HepG2 (cell line): ENCODE data around the gene TACC3. TPM values are rescaled to one million over a fixed set of nuclear protein-coding genes. Genes with fewer than 3 reads are reported as not detected.
A peak's percentile ranks its signal among the peaks of the same experiment; 100 is the strongest.

ENCODE experiments used
- CREM ChIP-seq, 2 experiments: sonication (generic) in 1 of 2; formaldehyde crosslinking in 1 of 2; IDR thresholded peaks; 2 replicates each; pipeline versions ENCODE4 v1.4.0 to v1.6.1; 2016 to 2020; ENCODE audit warnings: antibody characterized with exemption in 1 of 2, mild to moderate bottlenecking in 1 of 2, missing genetic modification reagents in 1 of 2
- PHB2 ChIP-seq: fragments of 450-650 bp; IDR thresholded peaks from 2 replicates; pipeline ENCODE4 v1.6.1; 2018; ENCODE audit not compliant: partially characterized antibody
- ZNF317 ChIP-seq: sonication (generic); formaldehyde crosslinking; IDR thresholded peaks from 2 replicates; pipeline ENCODE4 v1.5.0; 2020; ENCODE audit warnings: mild to moderate bottlenecking, missing genetic modification reagents
- ZNF431 ChIP-seq: sonication (generic); formaldehyde crosslinking; IDR thresholded peaks from 2 replicates; pipeline ENCODE4 v1.9.0; 2022; ENCODE audit warnings: missing genetic modification reagents, low read depth, mild to moderate bottlenecking, borderline replicate concordance
- ZNF562 ChIP-seq: sonication (generic); formaldehyde crosslinking; IDR thresholded peaks from 2 replicates; pipeline ENCODE4 v1.8.0; 2022; ENCODE audit warnings: missing genetic modification reagents, borderline replicate concordance
- ZSCAN31 ChIP-seq: sonication (generic); formaldehyde crosslinking; IDR thresholded peaks from 2 replicates; pipeline ENCODE4 v1.5.0; 2020; ENCODE audit warnings: low read depth, mild to moderate bottlenecking, missing genetic modification reagents
- polyA plus RNA-seq, 8 experiments: library from polyadenylated mRNA; depleted of rRNA in 3 of 8; stranded (reverse) in 7 of 8; unstranded in 1 of 8; fragments of >200 nt; fragmentation: Illumina TruSeq in 4 of 8; extraction: Trizol in 4 of 8; gene quantifications; 2 replicates each; pipeline versions ENCODE4 v1.2.1 to v1.2.3, GENCODE V29; 2011 to 2016; ENCODE audit warnings: low read depth in 4 of 8, missing spikeins in 1 of 8, mixed read lengths in 1 of 8; ENCODE audit not compliant: insufficient read depth in 1 of 8
- total RNA-seq, 5 experiments: library from RNA; depleted of rRNA; stranded (reverse); fragments of >200 nt; fragmentation: Illumina TruSeq; extraction: Trizol; gene quantifications; 2 replicates each; pipeline ENCODE4 v1.2.3, GENCODE V29; 2016; ENCODE audit warnings: low read depth in 1 of 5
- TF ChIP-seq, protein P1 (sequence below): IDR thresholded peaks from 2 replicates; pipeline ENCODE4 v1.6.1; 2016
- TF ChIP-seq, protein P2 (sequence below): sonication (generic); formaldehyde crosslinking; IDR thresholded peaks from 2 replicates; pipeline ENCODE4 v1.4.0; 2020; ENCODE audit warnings: missing genetic modification reagents

The TACC3 gene
- total and polyA plus RNA-seq, 2 of the 13 experiments (the other 11 are each of a cell fraction or from before 2014, with no cell fraction given): 20.3 to 21.2 TPM

- TF ChIP-seq, protein P1, sequence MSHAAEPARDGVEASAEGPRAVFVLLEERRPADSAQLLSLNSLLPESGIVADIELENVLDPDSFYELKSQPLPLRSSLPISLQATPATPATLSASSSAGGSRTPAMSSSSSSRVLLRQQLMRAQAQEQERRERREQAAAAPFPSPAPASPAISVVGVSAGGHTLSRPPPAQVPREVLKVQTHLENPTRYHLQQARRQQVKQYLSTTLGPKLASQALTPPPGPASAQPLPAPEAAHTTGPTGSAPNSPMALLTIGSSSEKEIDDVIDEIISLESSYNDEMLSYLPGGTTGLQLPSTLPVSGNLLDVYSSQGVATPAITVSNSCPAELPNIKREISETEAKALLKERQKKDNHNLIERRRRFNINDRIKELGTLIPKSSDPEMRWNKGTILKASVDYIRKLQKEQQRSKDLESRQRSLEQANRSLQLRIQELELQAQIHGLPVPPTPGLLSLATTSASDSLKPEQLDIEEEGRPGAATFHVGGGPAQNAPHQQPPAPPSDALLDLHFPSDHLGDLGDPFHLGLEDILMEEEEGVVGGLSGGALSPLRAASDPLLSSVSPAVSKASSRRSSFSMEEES (CRISPR knock-in tag): 0 out of 2 replicates have a peak, but pooled peaks have one; percentile 1
- TF ChIP-seq ZSCAN31 (CRISPR knock-in tag) (0 out of 2 replicates have a peak, but pooled peaks have one; percentile 14), ZNF317 (CRISPR knock-in tag) (no peak), CREM (IDR thresholded peaks at IDR 0.05) (no peak), CREM (CRISPR knock-in tag; IDR thresholded peaks at IDR 0.05) (no peak), PHB2 (no peak), ZNF562 (CRISPR knock-in tag) (no peak), ZNF431 (CRISPR knock-in tag) (no peak)
- TF ChIP-seq, protein P2, sequence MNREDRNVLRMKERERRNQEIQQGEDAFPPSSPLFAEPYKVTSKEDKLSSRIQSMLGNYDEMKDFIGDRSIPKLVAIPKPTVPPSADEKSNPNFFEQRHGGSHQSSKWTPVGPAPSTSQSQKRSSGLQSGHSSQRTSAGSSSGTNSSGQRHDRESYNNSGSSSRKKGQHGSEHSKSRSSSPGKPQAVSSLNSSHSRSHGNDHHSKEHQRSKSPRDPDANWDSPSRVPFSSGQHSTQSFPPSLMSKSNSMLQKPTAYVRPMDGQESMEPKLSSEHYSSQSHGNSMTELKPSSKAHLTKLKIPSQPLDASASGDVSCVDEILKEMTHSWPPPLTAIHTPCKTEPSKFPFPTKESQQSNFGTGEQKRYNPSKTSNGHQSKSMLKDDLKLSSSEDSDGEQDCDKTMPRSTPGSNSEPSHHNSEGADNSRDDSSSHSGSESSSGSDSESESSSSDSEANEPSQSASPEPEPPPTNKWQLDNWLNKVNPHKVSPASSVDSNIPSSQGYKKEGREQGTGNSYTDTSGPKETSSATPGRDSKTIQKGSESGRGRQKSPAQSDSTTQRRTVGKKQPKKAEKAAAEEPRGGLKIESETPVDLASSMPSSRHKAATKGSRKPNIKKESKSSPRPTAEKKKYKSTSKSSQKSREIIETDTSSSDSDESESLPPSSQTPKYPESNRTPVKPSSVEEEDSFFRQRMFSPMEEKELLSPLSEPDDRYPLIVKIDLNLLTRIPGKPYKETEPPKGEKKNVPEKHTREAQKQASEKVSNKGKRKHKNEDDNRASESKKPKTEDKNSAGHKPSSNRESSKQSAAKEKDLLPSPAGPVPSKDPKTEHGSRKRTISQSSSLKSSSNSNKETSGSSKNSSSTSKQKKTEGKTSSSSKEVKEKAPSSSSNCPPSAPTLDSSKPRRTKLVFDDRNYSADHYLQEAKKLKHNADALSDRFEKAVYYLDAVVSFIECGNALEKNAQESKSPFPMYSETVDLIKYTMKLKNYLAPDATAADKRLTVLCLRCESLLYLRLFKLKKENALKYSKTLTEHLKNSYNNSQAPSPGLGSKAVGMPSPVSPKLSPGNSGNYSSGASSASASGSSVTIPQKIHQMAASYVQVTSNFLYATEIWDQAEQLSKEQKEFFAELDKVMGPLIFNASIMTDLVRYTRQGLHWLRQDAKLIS (CRISPR knock-in tag): no peak
- TF ChIP-seq, all 625 proteins: peak for 145
Measured at GRCh38 chr4:1752284-1753041, 31.1 kb downstream of the TACC3 start (continued).
